HG03280 (cell line): ENCODE results near the gene ZCCHC18.
A peak's percentile ranks its signal among the peaks of the same experiment; 100 is the strongest.

Experiments
- ATAC-seq: cut with Tn5 transposase; IDR thresholded peaks from one replicate; pipeline ENCODE4 v1.9.1; 2021; ENCODE audit warnings: mild to moderate bottlenecking, moderate library complexity; ENCODE audit not compliant: unreplicated experiment

ZCCHC18 gene

DNA sequence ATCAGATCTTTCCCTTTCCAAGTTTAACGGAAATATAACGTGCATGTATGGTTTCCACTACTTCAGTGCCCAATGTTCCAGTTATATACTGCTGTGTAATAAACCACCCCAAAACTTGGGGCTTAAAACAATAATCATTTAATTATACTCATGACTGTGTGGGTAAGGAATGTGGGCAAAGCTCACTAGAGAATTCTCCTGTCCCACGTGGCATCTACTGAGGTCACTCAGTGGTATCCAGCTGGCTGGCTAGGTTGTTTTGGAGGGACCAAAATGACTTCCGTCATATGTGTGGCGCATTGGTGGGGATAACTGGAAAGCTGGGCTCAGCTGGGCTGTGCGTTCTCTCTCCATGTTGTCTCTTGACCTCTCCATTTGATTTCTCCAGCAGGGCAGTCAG lies 18.5 kb downstream of the ZCCHC18 start:
- ATAC-seq = no peak

DNA sequence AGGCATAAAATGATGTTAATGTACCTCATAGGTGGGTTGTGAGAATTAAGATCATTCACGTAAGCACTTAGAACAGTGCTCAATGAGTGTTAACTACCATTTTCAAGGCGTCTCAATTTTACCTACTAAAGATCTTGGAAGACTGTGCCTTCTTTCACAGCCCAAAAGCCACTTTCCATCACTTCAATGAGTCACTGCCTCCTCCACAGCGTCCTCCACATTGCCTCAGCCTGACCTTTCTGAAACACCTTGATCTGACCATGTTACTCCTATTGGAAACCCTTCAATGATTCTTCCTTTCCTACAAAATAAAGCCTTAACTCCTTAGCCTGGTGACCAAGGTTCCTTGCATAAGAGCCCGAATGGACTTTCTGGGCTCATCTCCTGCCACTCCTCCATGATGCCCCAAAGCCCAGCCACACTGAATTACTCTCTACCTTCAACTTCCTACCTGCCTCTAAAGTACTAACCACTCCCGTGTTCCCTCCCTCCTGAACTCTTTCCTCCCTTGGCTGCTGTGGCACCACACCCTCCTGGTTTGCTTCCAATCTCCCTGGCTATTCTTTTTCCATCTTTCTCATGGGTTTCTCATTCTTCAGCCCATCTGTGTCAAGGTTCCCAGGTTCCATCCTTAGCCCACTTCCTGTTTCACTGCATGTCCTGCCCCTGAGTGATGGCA lies 22.4 kb downstream of the ZCCHC18 start:
- ATAC-seq = no peak

DNA sequence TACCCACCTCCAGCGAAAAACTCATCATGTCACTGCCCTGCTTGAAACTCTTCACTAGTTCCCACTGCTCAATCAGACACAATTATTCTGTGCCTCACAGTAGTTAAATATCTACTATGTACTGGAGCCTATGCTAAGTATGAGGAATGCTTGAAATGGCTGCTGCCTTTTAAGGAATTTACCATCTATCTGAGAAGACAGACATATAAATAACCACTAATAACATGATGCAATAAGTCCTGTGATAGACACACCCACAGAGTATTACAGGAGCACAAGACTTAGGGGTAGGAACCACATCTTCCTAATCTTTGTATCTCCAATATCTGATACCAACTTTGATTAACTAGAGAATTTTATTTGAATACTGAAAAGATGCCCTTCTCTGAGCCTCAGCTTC lies 23.4 kb downstream of the ZCCHC18 start:
- no peak for ATAC-seq

DNA sequence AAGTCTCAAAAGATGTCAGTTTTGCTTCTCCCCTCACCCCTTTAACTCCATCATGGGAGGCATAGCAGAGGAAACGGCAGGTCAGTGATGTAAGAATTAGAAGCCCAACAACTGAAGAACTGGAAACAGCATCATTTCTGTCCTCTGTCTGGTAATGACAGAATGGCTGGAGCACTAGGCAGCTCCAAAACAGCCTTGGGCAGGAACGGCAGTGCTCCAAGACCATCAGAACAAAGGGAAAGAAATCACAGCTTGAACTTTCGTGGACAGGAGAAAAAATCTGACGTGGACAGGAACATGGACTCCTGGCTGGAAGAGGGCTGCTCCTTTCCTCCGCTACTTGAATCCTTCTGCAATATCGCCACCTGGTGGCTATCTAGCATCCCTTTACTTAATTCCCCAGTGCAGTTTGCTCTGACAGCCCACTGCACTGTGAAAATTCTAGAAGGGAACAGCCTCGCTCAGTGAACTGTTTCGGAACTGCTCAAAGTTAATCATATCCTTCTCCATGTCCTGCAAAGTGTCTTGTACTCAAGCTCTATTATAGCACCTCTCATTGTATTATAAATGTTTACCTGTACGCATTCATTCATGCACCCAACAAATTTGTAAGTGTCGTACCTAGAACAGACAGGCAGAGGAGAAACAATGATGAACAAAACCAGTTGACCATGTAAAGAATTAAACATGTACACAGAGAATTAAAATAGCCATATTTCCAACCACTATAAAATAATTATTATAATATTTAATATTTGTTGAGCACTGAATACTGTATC lies 24.1 kb downstream of the ZCCHC18 start:
- ATAC-seq = peak; percentile 91

GRCh38 chrX:104137496-104137895 lies 25.2 kb downstream of the ZCCHC18 start:
- no peak for ATAC-seq

GRCh38 chrX:104141087-104141760 lies 28.9 kb downstream of the ZCCHC18 start:
- ATAC-seq = no peak

- no peak for ATAC-seq
These were observed 38.7 kb downstream of the ZCCHC18 start for GRCh38 chrX:104151037-104151436.

DNA sequence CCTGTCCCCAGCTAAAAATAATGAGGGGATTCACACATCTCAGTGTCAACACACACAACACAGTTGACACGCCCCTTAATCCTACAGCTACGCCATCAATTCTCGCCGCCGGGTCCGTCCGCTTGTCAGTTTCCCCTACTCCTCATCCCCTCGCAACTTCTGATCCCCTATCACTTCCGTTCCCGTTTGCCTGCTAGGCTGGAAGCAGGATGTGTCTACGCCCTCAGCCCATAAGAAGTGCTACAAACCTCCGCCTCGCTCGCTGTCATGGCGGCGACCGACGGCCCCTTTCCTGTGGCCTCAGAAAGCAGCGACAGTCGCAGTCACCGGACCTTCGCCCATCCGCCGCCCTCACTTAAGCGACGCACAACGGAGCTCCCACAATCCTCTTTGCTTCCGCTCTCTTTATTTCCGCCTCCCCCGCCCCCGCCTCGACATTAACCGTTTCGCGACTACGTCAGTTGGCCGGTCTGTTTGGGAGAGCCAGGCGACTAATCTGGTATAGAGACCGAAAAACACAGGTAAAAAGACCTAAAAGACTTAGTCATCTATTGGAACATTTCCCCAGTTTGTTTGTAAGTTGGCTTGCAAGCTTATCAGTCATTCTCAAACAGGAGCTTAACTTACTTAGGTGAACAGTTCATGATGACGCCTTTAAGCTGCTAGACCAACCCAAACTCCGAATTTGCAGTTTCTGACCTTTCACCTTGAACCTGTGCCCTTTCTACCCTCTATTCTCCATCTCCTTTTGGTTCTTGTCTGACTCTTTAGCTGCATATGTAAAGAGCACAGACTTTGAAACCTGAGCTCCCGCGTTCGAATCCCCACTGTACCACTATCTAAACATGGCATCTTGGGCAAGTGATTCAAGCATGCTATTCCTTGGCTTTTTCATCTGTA lies 44.6 kb downstream of the ZCCHC18 start, which contains the start of gene SLC25A53:
Gene SLC25A53, minus strand, starts transcription at position 380 of the 900 bp plus-strand sequence. CDS start 51,752 bp downstream, outside the sequence.
- peak; percentile 94 for ATAC-seq
